Measurements from ENCODE around the gene SGMS2.
"Not testable (repeated sequence)": the region's sequence is repeated elsewhere in the genome, so short reads cannot be mapped to it uniquely, and the experiment has no call there.

Gene SGMS2

DNA sequence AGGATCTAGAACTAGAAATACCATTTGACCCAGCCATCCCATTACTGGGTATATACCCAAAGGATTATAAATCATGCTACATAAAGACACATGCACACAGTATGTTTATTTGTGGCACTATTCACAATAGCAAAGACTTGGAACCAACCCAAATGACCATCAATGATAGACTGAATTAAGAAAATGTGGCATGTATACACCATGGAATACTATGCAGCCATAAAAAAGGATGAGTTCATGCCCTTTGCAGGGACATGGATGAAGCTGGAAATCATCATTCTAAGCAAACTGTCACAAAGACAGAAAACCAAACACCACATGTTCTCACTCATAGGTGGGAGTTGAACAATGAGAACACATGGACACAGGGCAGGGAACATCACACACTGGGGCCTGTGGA lies 101.0 kb downstream of the SGMS2 start:
- H3K4me1 ChIP-seq (ENCODE audit: control insufficient read depth, insufficient read depth, low read length); H3K27ac ChIP-seq (ENCODE audit: extremely low read depth, low read depth, low read length); POLR2A ChIA-PET; H3K9me3 ChIP-seq (ENCODE audit: control insufficient read depth, insufficient read depth, low read depth, low read length); H3K4me3 ChIP-seq (ENCODE audit: low read depth, low read length); CTCF ChIA-PET; H3K36me3 ChIP-seq (ENCODE audit: control insufficient read depth in 2 of 2, insufficient read depth in 1 of 2, low read length in 2 of 2): not testable (repeated sequence)
- TF ChIP-seq ZNF146 (tag by site-specific recombination; IDR thresholded peaks at IDR 0.05) = peak; percentile 86

DNA sequence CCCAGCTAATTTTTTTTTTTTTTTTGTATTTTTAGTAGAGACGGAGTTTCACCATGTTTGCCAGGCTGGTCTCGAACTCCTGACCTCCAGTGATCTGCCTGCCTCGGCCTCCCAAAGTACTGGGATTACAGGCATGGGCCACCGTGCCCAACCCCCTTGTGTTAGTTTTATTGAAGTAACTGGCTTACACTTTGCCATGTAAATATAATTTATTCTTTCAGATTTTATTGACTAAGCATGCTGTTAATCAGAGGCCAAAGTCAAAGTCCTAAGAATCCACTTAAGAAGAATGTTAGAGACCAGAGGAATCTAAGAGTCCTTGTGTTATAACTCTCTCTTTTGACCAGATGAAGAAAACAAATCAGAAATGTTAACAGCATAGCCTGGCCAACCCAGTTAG lies 102.1 kb downstream of the SGMS2 start:
- H3K27ac ChIP-seq (ENCODE audit: extremely low read depth, low read depth, low read length); H3K4me1 ChIP-seq (ENCODE audit: control insufficient read depth, insufficient read depth, low read length); H3K9me3 ChIP-seq (ENCODE audit: control insufficient read depth, insufficient read depth, low read depth, low read length); H3K36me3 ChIP-seq (ENCODE audit: control insufficient read depth in 2 of 2, insufficient read depth in 1 of 2, low read length in 2 of 2); H3K4me3 ChIP-seq (ENCODE audit: low read depth, low read length); POLR2A ChIA-PET; CTCF ChIA-PET: not testable (repeated sequence)

DNA sequence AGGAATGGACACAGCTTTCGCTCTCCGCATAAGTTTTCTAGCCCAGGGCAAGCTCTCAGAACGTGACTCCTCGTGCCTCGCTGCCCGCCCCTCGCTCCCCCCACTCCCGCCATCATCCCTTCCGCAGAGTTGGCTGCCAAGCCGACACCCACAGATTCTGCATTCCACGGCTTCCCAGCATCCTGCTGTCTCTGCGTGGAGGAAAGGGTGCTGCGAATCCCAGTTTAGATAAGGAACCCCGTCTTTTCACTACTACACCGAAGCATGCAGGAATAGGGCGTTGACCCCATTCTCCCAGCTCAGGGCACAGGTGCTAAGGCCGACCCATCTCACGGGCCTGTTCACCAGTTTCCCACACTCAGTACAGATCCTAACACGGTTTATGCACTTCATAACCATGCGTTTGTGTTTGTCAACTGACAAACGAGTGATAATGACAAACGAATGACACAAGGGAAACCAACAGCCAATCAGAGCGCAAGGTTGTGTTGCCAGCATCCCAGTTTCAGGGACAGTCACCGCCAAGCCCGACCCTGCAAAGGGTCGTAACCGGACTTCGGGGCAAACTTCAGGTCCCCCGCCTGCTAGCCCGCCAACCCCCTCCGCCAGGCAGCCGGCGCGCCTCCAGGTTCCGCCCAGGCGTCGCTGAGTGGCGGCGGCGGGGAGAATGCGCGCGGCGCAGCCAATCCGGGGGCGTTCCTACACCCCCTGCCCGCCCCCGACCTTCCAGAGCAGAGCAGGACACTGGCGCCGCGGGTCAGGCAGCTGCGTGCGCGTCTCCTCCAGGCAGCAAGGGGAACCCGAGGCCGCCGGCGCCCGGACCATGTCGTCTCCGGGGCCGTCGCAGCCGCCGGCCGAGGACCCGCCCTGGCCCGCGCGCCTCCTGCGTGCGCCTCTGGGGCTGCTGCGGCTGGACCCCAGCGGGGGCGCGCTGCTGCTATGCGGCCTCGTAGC lies 106.4 kb downstream of the SGMS2 start, which contains the start of gene CYP2U1:
Gene CYP2U1 (plus strand): TSS at position 729 of the 954 bp plus-strand sequence. CDS start 95 bp downstream, at position 824.
- peaks cover 0 to 13% of the 10 kb centered on the region in 2 experiments; a peak in 1 of 3 replicates for H3K36me3 ChIP-seq (ENCODE audit: control insufficient read depth in 2 of 2, insufficient read depth in 1 of 2, low read length in 2 of 2)
- H3K4me1 ChIP-seq (ENCODE audit: control insufficient read depth, insufficient read depth, low read length) = no peaks in the 10 kb centered on the region
- H3K9me3 ChIP-seq (ENCODE audit: control insufficient read depth, insufficient read depth, low read depth, low read length) = no peaks in the 10 kb centered on the region
- CTCF ChIA-PET = interaction anchor here (1.2 kb wide), 1 partner anchor 8 kb away, joined by 3 read pairs; no protein-coding TSS in a partner anchor
- peak within 1 kb of the TSS; percentile 53 for H3K4me3 ChIP-seq (ENCODE audit: low read depth, low read length)
- H3K27ac ChIP-seq (ENCODE audit: extremely low read depth, low read depth, low read length) = peak within 1 kb of the TSS; percentile 64; the same call in 1 of the 2 replicates
- POLR2A ChIA-PET = no interaction called here
- TF ChIP-seq ZNF133 (tag by site-specific recombination; IDR thresholded peaks at IDR 0.05) (no peak), EGR2 (tag by site-specific recombination; IDR thresholded peaks at IDR 0.05; ENCODE audit: low read depth) (peak; percentile 77), ZNF660 (tag by site-specific recombination; IDR thresholded peaks at IDR 0.05) (0 out of 2 replicates have a peak, but pooled peaks have one; percentile 19), ZNF146 (tag by site-specific recombination; IDR thresholded peaks at IDR 0.05) (no peak), SP3 (tag by site-specific recombination; IDR thresholded peaks at IDR 0.05) (peak; percentile 50), ZNF529 (tag by site-specific recombination; IDR thresholded peaks at IDR 0.05; ENCODE audit: insufficient replicate concordance) (no peak), ZNF626 (tag by site-specific recombination; IDR thresholded peaks at IDR 0.05) (no peak), ZNF600 (tag by site-specific recombination; IDR thresholded peaks at IDR 0.05) (peak; percentile 72), ZBTB17 (tag by site-specific recombination; IDR thresholded peaks at IDR 0.05) (no peak), GLIS1 (tag by site-specific recombination; IDR thresholded peaks at IDR 0.05) (0 out of 2 replicates have a peak, but pooled peaks have one; percentile 14), MZF1 (tag by site-specific recombination; IDR thresholded peaks at IDR 0.05; ENCODE audit: borderline replicate concordance) (no peak), SP2 (tag by site-specific recombination; IDR thresholded peaks at IDR 0.05) (peak; percentile 90)
- TF ChIP-seq, protein P1, sequence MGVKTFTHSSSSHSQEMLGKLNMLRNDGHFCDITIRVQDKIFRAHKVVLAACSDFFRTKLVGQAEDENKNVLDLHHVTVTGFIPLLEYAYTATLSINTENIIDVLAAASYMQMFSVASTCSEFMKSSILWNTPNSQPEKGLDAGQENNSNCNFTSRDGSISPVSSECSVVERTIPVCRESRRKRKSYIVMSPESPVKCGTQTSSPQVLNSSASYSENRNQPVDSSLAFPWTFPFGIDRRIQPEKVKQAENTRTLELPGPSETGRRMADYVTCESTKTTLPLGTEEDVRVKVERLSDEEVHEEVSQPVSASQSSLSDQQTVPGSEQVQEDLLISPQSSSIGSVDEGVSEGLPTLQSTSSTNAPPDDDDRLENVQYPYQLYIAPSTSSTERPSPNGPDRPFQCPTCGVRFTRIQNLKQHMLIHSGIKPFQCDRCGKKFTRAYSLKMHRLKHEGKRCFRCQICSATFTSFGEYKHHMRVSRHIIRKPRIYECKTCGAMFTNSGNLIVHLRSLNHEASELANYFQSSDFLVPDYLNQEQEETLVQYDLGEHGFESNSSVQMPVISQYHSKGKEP (tag by site-specific recombination; IDR thresholded peaks at IDR 0.05) = no peak
- TF ChIP-seq, protein P2, sequence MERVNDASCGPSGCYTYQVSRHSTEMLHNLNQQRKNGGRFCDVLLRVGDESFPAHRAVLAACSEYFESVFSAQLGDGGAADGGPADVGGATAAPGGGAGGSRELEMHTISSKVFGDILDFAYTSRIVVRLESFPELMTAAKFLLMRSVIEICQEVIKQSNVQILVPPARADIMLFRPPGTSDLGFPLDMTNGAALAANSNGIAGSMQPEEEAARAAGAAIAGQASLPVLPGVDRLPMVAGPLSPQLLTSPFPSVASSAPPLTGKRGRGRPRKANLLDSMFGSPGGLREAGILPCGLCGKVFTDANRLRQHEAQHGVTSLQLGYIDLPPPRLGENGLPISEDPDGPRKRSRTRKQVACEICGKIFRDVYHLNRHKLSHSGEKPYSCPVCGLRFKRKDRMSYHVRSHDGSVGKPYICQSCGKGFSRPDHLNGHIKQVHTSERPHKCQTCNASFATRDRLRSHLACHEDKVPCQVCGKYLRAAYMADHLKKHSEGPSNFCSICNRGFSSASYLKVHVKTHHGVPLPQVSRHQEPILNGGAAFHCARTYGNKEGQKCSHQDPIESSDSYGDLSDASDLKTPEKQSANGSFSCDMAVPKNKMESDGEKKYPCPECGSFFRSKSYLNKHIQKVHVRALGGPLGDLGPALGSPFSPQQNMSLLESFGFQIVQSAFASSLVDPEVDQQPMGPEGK (tag by site-specific recombination; IDR thresholded peaks at IDR 0.05) = peak; percentile 72
- TF ChIP-seq, protein P3, sequence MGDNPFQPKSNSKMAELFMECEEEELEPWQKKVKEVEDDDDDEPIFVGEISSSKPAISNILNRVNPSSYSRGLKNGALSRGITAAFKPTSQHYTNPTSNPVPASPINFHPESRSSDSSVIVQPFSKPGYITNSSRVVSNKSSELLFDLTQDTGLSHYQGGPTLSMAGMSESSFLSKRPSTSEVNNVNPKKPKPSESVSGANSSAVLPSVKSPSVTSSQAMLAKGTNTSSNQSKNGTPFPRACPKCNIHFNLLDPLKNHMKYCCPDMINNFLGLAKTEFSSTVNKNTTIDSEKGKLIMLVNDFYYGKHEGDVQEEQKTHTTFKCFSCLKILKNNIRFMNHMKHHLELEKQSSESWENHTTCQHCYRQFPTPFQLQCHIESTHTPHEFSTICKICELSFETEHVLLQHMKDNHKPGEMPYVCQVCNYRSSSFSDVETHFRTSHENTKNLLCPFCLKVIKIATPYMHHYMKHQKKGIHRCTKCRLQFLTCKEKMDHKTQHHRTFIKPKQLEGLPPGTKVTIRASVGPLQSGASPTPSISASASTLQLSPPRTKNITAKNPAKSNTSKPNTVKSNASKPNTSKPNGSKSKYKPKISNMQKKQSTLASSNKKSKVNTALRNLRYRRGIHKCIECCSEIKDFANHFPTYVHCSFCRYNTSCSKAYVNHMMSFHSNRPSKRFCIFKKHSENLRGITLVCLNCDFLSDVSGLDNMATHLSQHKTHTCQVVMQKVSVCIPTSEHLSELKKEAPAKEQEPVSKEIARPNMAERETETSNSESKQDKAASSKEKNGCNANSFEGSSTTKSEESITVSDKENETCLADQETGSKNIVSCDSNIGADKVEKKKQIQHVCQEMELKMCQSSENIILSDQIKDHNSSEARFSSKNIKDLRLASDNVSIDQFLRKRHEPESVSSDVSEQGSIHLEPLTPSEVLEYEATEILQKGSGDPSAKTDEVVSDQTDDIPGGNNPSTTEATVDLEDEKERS (tag by site-specific recombination; IDR thresholded peaks at IDR 0.05) = no peak
- TF ChIP-seq, protein P4, sequence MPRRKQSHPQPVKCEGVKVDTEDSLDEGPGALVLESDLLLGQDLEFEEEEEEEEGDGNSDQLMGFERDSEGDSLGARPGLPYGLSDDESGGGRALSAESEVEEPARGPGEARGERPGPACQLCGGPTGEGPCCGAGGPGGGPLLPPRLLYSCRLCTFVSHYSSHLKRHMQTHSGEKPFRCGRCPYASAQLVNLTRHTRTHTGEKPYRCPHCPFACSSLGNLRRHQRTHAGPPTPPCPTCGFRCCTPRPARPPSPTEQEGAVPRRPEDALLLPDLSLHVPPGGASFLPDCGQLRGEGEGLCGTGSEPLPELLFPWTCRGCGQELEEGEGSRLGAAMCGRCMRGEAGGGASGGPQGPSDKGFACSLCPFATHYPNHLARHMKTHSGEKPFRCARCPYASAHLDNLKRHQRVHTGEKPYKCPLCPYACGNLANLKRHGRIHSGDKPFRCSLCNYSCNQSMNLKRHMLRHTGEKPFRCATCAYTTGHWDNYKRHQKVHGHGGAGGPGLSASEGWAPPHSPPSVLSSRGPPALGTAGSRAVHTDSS (tag by site-specific recombination; IDR thresholded peaks at IDR 0.05) = no peak
- TF ChIP-seq, protein P5, sequence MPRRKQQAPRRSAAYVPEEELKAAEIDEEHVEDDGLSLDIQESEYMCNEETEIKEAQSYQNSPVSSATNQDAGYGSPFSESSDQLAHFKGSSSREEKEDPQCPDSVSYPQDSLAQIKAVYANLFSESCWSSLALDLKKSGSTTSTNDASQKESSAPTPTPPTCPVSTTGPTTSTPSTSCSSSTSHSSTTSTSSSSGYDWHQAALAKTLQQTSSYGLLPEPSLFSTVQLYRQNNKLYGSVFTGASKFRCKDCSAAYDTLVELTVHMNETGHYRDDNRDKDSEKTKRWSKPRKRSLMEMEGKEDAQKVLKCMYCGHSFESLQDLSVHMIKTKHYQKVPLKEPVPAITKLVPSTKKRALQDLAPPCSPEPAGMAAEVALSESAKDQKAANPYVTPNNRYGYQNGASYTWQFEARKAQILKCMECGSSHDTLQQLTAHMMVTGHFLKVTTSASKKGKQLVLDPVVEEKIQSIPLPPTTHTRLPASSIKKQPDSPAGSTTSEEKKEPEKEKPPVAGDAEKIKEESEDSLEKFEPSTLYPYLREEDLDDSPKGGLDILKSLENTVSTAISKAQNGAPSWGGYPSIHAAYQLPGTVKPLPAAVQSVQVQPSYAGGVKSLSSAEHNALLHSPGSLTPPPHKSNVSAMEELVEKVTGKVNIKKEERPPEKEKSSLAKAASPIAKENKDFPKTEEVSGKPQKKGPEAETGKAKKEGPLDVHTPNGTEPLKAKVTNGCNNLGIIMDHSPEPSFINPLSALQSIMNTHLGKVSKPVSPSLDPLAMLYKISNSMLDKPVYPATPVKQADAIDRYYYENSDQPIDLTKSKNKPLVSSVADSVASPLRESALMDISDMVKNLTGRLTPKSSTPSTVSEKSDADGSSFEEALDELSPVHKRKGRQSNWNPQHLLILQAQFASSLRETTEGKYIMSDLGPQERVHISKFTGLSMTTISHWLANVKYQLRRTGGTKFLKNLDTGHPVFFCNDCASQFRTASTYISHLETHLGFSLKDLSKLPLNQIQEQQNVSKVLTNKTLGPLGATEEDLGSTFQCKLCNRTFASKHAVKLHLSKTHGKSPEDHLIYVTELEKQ (tag by site-specific recombination; IDR thresholded peaks at IDR 0.05; ENCODE audit: borderline replicate concordance) = no peak

Data from HEK293 (cell line).